ENCODE measurements around the gene ZNF576. TPM values are rescaled to one million over a fixed set of nuclear protein-coding genes. Genes with fewer than 3 reads are reported as not detected.
"Not testable (repeated sequence)": the region's sequence is repeated elsewhere in the genome, so short reads cannot be mapped to it uniquely, and the experiment has no call there.

The ZNF576 gene
- polyA plus RNA-seq, 6 donors from 2014 or later = 2.3 to 13.6 (median 10.1) TPM

GRCh38 chr19:43582495-43582894 is 13.9 kb upstream of the ZNF576 start:
- Mint-ChIP-seq H3K4me3 (peak overlapping the region in 2 of 8 donors; percentile 37 to 65), H3K4me1 (peaks cover 43 to 70% (median 56%) of the 10 kb centered on the region in 3 donors)

DNA sequence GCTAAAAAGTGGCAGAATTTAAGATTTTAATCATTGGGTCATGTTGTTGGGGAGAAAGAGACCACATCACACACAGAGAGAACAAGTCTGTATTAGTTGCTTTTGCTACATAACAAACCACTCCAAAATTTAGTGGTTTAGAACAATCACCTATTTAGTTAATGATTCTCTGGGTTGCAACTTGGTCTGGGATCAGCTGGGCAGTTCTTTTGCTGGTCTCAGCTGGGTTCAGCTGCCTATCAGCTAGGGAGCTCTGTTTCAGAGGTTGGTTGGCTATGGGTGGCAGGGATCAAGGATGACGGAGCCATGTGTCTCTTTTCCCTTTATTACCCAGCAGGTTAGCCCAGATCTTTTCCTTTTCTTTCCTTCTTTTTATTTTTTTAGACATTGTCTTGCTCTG is 11.9 kb upstream of the ZNF576 start:
- DNase-seq = no peak
- Mint-ChIP-seq H3K27ac (peak overlapping the region; percentile 63 to 92 (median 89)), H3K9me3 (no peaks in the 10 kb centered on the region), H3K4me3 (peak overlapping the region; percentile 26 to 62 (median 44)), H3K4me1 (peaks cover 36 to 70% (median 52%) of the 10 kb centered on the region in 3 donors), H3K36me3 (peaks cover 0 to 8% of the 10 kb centered on the region in 2 donors), H3K27me3 (no peaks in the 10 kb centered on the region)
- no peak for ATAC-seq (ENCODE audit: low read depth in 2 of 2)

More at GRCh38 chr19:43582495-43582894, 13.9 kb upstream of the ZNF576 start:
- ATAC-seq (ENCODE audit: low read depth in 2 of 2) = no peak
- Mint-ChIP-seq H3K27me3 (no peaks in the 10 kb centered on the region), H3K36me3 (peaks cover 0 to 8% of the 10 kb centered on the region in 2 donors), H3K27ac (peak overlapping the region in 1 of 6 donors; percentile 7), H3K9me3 (no peaks in the 10 kb centered on the region)
- no peak for DNase-seq

- H3K4me1 Mint-ChIP-seq = peaks cover 37 to 77% (median 62%) of the 10 kb centered on the region in 3 donors
Measured at GRCh38 chr19:43586346-43586745, 10.0 kb upstream of the ZNF576 start.

GRCh38 chr19:43587029-43587428 is 9.4 kb upstream of the ZNF576 start:
- ATAC-seq (ENCODE audit: low read depth in 2 of 2); DNase-seq; H3K36me3 Mint-ChIP-seq; H3K9me3 Mint-ChIP-seq; H3K27me3 Mint-ChIP-seq; H3K4me3 Mint-ChIP-seq: not testable (repeated sequence)
- H3K4me1 Mint-ChIP-seq = peaks cover 31 to 70% (median 55%) of the 10 kb centered on the region in 3 donors
- peak overlapping the region in 1 of 6 donors; percentile 11 for H3K27ac Mint-ChIP-seq

More at GRCh38 chr19:43586346-43586745, 10.0 kb upstream of the ZNF576 start:
- no peaks in the 10 kb centered on the region for H3K9me3 Mint-ChIP-seq
- H3K4me3 Mint-ChIP-seq = peak overlapping the region in 2 of 8 donors; percentile 14 to 66
- peaks cover 0 to 8% of the 10 kb centered on the region in 2 donors for H3K36me3 Mint-ChIP-seq
- DNase-seq (no peak), ATAC-seq (ENCODE audit: low read depth in 2 of 2) (no peak)
- H3K27ac Mint-ChIP-seq = peak overlapping the region in 3 of 6 donors; percentile 10 to 69 (median 25)
- no peaks in the 10 kb centered on the region for H3K27me3 Mint-ChIP-seq

DNA sequence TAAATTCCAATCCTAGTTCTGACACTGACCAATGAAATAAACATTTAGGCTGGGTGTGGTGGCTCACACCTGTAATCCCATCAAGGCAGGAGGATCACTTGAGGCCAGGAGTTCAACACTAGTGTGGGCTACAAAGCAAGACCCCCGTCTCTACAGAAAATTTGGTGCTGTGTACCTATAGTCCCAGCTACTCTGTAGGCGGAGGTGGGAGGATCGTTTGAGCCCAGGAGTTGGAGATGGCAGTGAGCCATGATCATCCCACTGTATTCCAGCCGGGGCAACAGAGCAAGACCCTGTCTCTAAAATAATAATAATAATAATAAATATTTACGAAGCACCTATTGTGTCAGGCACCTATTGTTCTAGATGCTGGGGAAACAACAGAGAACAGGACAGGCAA is 7.1 kb upstream of the ZNF576 start:
- Mint-ChIP-seq H3K27me3 (no peaks in the 10 kb centered on the region), H3K4me1 (peaks cover 42 to 63% (median 59%) of the 10 kb centered on the region in 3 donors), H3K27ac (peak overlapping the region in 4 of 6 donors; percentile 86 to 92 (median 88)), H3K36me3 (peaks cover 0 to 8% of the 10 kb centered on the region in 2 donors), H3K4me3 (peak overlapping the region in 4 of 8 donors; percentile 23 to 52 (median 46)), H3K9me3 (no peaks in the 10 kb centered on the region)
- no peak for DNase-seq
- no peak for ATAC-seq (ENCODE audit: low read depth in 2 of 2)

DNA sequence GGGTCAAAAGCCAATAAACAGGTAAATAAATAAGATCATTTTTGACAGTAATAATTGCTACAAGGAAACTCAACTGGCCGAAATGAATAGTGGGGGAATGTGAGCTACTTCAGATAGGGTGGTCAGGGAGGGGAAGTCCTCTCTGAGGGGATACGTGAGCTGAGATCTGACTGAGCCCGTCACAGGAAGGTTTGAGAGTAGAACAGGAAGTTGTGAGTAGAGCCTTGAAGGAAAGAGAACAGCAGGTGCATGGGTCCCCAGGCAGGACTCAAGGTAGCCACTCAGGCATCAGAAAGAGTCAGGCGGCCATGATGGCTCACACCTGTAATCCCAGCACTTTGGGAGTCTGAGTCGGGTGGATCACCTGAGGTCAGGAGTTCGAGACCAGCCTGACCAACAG is 6.7 kb upstream of the ZNF576 start:
- H3K9me3 Mint-ChIP-seq = no peaks in the 10 kb centered on the region
- H3K4me1 Mint-ChIP-seq = peaks cover 39 to 59% (median 55%) of the 10 kb centered on the region in 3 donors
- H3K4me3 Mint-ChIP-seq = peak overlapping the region in 5 of 8 donors; percentile 23 to 52 (median 45)
- H3K36me3 Mint-ChIP-seq = peaks cover 0 to 8% of the 10 kb centered on the region in 2 donors
- DNase-seq (peak; percentile 25), ATAC-seq (ENCODE audit: low read depth in 2 of 2) (peak; percentile 80)
- peak overlapping the region; percentile 57 to 92 (median 86) for H3K27ac Mint-ChIP-seq
- no peaks in the 10 kb centered on the region for H3K27me3 Mint-ChIP-seq

DNA sequence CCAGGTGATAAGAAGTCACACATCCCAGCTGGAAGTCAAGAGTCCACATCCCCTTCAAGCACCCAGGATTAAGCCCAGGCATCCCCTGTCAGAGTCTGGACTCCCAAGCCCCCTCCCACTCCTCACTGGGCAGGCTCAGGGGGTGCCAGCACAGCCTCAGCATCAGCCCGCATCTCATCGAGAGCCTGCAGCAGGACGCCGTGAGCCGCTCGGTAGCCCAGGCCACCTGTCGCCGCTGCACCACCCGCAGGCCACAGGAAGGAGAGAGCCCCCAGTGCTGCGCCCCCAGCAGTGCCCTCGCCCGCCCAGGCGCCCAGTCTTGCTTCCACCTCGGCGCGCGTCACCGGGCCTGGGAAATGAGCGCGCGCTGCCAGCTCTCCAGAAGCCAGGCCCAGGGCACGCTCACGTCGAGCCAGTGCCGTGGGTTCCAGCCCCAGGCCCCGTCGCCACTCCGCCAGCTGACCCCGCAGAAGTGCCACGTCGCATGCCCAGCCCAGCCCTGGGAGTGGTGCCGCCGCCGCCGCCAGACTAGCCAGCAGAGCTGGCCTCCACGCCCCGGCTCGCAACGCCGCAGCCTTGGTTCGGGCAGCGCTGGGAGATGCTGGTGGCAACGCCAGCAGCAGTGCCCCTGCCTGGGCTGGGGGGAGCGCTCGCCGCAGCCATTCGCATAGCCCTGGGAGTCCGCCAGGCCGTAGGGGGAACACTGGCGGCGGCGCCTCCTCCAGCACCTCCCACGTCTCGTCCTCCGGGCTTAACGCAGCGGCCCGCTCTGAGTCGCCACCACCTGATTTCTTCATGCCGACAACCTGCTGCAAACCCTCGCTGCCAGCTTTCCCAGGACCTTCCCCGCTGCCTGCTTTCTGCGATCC is 4.3 kb upstream of the ZNF576 start:
- Mint-ChIP-seq H3K4me1 (peaks cover 43 to 60% (median 56%) of the 10 kb centered on the region in 3 donors), H3K4me3 (peak overlapping the region in 1 of 8 donors; percentile 29), H3K27ac (peak overlapping the region in 4 of 6 donors; percentile 62 to 96 (median 76)), H3K36me3 (no peaks in the 10 kb centered on the region), H3K27me3 (no peaks in the 10 kb centered on the region), H3K9me3 (no peaks in the 10 kb centered on the region)
- no peak for DNase-seq
- ATAC-seq (ENCODE audit: low read depth in 2 of 2) = no peak

DNA sequence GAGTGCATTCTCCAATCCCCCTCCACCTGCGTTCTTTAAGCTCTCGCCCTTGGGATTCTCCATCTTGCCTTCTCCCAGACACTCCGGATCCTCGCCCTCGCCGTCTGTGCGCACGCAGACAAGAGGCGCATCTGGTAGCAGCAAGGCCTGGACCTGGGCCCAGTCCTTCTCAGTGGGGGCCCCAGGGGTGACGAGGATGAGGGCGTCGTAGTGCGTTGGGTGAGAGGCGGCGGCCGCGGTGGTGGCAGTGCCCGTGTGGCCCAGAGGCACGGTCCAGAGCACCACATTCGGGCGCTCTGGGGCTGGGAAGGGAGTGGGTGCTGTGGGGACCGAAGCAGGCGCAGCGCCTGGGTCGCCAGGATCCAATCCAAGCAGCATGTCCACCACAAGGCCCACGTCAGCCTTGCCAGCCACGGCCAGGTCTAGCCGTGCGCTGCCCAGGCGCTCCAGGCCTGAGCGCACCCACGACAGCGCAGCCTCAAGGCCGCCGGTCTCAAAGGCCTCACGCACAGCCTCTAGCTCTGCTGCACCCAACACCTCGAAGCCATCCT is 3.5 kb upstream of the ZNF576 start:
- Mint-ChIP-seq H3K36me3 (no peaks in the 10 kb centered on the region), H3K4me1 (peaks cover 50 to 67% (median 64%) of the 10 kb centered on the region in 3 donors), H3K27ac (peak overlapping the region in 4 of 6 donors; percentile 67 to 96 (median 84)), H3K4me3 (peak overlapping the region in 4 of 8 donors; percentile 5 to 85 (median 60)), H3K27me3 (no peaks in the 10 kb centered on the region), H3K9me3 (no peaks in the 10 kb centered on the region)
- DNase-seq (no peak), ATAC-seq (ENCODE audit: low read depth in 2 of 2) (no peak)

DNA sequence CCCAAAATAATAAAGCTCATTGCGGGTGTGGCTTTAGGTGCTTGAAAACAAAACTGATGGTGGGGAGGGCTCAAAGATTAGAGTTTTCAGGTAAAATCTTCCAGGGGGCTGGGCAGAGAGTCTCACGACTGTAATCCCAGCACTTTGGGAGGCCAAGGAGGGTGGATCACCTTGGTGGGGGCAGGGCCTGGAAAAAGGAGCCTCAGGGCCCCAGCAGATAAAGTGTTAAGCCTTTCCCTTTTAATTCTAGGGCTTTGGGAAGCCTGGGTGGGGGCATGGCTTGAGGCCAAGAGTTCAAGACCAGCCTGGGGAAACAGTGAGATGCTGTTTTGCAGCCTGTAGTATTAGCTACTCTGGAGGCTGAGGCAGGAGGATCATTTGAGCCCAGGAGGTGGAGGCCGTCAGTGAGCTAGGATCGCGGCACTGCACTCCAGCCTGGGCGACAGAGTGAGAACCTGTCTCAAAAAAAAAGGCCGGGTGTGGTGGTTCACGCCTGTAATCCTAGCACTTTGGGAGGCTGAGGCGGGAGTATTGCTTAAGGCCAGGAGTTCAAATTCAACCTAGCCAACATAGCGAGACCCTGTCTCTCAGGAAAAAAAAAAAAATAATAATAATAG is 2.2 kb upstream of the ZNF576 start:
- Mint-ChIP-seq H3K4me3 (peak overlapping the region; percentile 92 to 98 (median 98)), H3K9me3 (no peaks in the 10 kb centered on the region), H3K36me3 (no peaks in the 10 kb centered on the region), H3K27me3 (no peaks in the 10 kb centered on the region), H3K27ac (peak overlapping the region in 5 of 6 donors; percentile 25 to 100 (median 97)), H3K4me1 (peaks cover 51 to 69% (median 66%) of the 10 kb centered on the region in 3 donors)
- DNase-seq (no peak), ATAC-seq (ENCODE audit: low read depth in 2 of 2) (no peak)

- peaks cover 45 to 66% (median 62%) of the 10 kb centered on the region in 3 donors for H3K4me1 Mint-ChIP-seq
- no peaks in the 10 kb centered on the region for H3K36me3 Mint-ChIP-seq
Measured at GRCh38 chr19:43594710-43595604, 1.4 kb upstream of the ZNF576 start.

GRCh38 chr19:43595605-43595998 is 793 bp upstream of the ZNF576 start:
- peak; percentile 17 to 18 for ATAC-seq (ENCODE audit: low read depth in 2 of 2)
- H3K27me3 Mint-ChIP-seq = no peaks in the 10 kb centered on the region
- no peak for DNase-seq
- no peaks in the 10 kb centered on the region for H3K9me3 Mint-ChIP-seq
- H3K27ac Mint-ChIP-seq = peak overlapping the region; percentile 99 to 100 (median 100)
- peak overlapping the region; percentile 92 to 98 (median 98) for H3K4me3 Mint-ChIP-seq
- peaks cover 41 to 59% (median 55%) of the 10 kb centered on the region in 3 donors for H3K4me1 Mint-ChIP-seq
- H3K36me3 Mint-ChIP-seq = no peaks in the 10 kb centered on the region

More at GRCh38 chr19:43594710-43595604, 1.4 kb upstream of the ZNF576 start:
- ATAC-seq (ENCODE audit: low read depth in 2 of 2) (peak; percentile 52 to 54), DNase-seq (peak; percentile 66)
- Mint-ChIP-seq H3K4me3 (peak overlapping the region; percentile 92 to 98 (median 98)), H3K27me3 (no peaks in the 10 kb centered on the region), H3K27ac (peak overlapping the region; percentile 99 to 100 (median 100)), H3K9me3 (no peaks in the 10 kb centered on the region)

- Mint-ChIP-seq H3K27me3 (no peaks in the 10 kb centered on the region), H3K4me3 (peak overlapping the region; percentile 92 to 98 (median 98)), H3K9me3 (no peaks in the 10 kb centered on the region), H3K27ac (peak overlapping the region; percentile 99 to 100 (median 100)), H3K4me1 (peaks cover 38 to 53% (median 48%) of the 10 kb centered on the region in 3 donors), H3K36me3 (no peaks in the 10 kb centered on the region)
- ATAC-seq (ENCODE audit: low read depth in 2 of 2) (no peak), DNase-seq (no peak)
Measured at GRCh38 chr19:43596842-43597461, 557 bp downstream of the ZNF576 start.
